ENCODE results near the gene PEX1.

PEX1 gene

GRCh38 chr7:92527300-92528187 lies 776 bp downstream of the PEX1 start:
- no peak for TF ChIP-seq ZNF274 (IDR thresholded peaks at IDR 0.05; ENCODE audit: low read depth, low read length)
- peak overlapping the region; percentile 94 for H3K4me3 ChIP-seq (ENCODE audit: low read length)

GRCh38 chr7:92523110-92523509 lies 5.2 kb downstream of the PEX1 start:
- no peak for TF ChIP-seq ZNF274 (IDR thresholded peaks at IDR 0.05; ENCODE audit: low read depth, low read length)
- H3K4me3 ChIP-seq (ENCODE audit: low read length), result no peak overlapping the region

- TF ChIP-seq ZNF274 (IDR thresholded peaks at IDR 0.05; ENCODE audit: low read depth, low read length), result no peak
- no peak overlapping the region for H3K4me3 ChIP-seq (ENCODE audit: low read length)
These were observed 8.3 kb downstream of the PEX1 start for GRCh38 chr7:92520024-92520423.

- TF ChIP-seq ZNF274 (IDR thresholded peaks at IDR 0.05; ENCODE audit: low read depth, low read length), result no peak
- no peak overlapping the region for H3K4me3 ChIP-seq (ENCODE audit: low read length)
These were observed 10.7 kb downstream of the PEX1 start for GRCh38 chr7:92517631-92518030.

GRCh38 chr7:92513167-92513902 lies 15.0 kb downstream of the PEX1 start:
- TF ChIP-seq ZNF274 (IDR thresholded peaks at IDR 0.05; ENCODE audit: low read depth, low read length), result no peak
- H3K4me3 ChIP-seq (ENCODE audit: low read length), result no peak overlapping the region

- no peak overlapping the region for H3K4me3 ChIP-seq (ENCODE audit: low read length)
- TF ChIP-seq ZNF274 (IDR thresholded peaks at IDR 0.05; ENCODE audit: low read depth, low read length), result no peak
These were observed 19.4 kb downstream of the PEX1 start for GRCh38 chr7:92508946-92509345.

- no peak for TF ChIP-seq ZNF274 (IDR thresholded peaks at IDR 0.05; ENCODE audit: low read depth, low read length)
- H3K4me3 ChIP-seq (ENCODE audit: low read length), result no peak overlapping the region
These were observed 22.0 kb downstream of the PEX1 start for GRCh38 chr7:92506363-92506762.

- TF ChIP-seq ZNF274 (IDR thresholded peaks at IDR 0.05; ENCODE audit: low read depth, low read length), result no peak
- H3K4me3 ChIP-seq (ENCODE audit: low read length), result no peak overlapping the region
These were observed 23.8 kb downstream of the PEX1 start for GRCh38 chr7:92504563-92504962.

GRCh38 chr7:92503767-92504166 lies 24.6 kb downstream of the PEX1 start:
- no peak overlapping the region for H3K4me3 ChIP-seq (ENCODE audit: low read length)
- TF ChIP-seq ZNF274 (IDR thresholded peaks at IDR 0.05; ENCODE audit: low read depth, low read length), result no peak

GRCh38 chr7:92498557-92498956 lies 29.8 kb downstream of the PEX1 start:
- no peak for TF ChIP-seq ZNF274 (IDR thresholded peaks at IDR 0.05; ENCODE audit: low read depth, low read length)
- no peak overlapping the region for H3K4me3 ChIP-seq (ENCODE audit: low read length)

- no peak overlapping the region for H3K4me3 ChIP-seq (ENCODE audit: low read length)
- no peak for TF ChIP-seq ZNF274 (IDR thresholded peaks at IDR 0.05; ENCODE audit: low read depth, low read length)
These were observed 31.4 kb downstream of the PEX1 start for GRCh38 chr7:92496876-92497275.

GRCh38 chr7:92489634-92490033 lies 38.7 kb downstream of the PEX1 start:
- TF ChIP-seq ZNF274 (IDR thresholded peaks at IDR 0.05; ENCODE audit: low read depth, low read length), result no peak

GRCh38 chr7:92487804-92488203 lies 40.5 kb downstream of the PEX1 start:
- H3K4me3 ChIP-seq (ENCODE audit: low read length), result no peak overlapping the region
- TF ChIP-seq ZNF274 (IDR thresholded peaks at IDR 0.05; ENCODE audit: low read depth, low read length), result no peak

More at GRCh38 chr7:92489634-92490033, 38.7 kb downstream of the PEX1 start:
- H3K4me3 ChIP-seq (ENCODE audit: low read length), result no peak overlapping the region

GRCh38 chr7:92485974-92486373 lies 42.3 kb downstream of the PEX1 start:
- TF ChIP-seq ZNF274 (IDR thresholded peaks at IDR 0.05; ENCODE audit: low read depth, low read length), result no peak
- no peak overlapping the region for H3K4me3 ChIP-seq (ENCODE audit: low read length)

All from GM08714 (cell line).